Measurements from ENCODE around the gene IL18BP. TPM values are rescaled to one million over a fixed set of nuclear protein-coding genes. Genes with fewer than 3 reads are reported as not detected.
A peak's percentile ranks its signal among the peaks of the same experiment; 100 is the strongest.

The IL18BP gene
- total RNA-seq, 1 donor from 2014 or later = 9.6 TPM

- no peak overlapping the region for H3K4me3 Mint-ChIP-seq (ENCODE audit: unreplicated experiment)
- no peaks in the 10 kb centered on the region for H3K9me3 Mint-ChIP-seq (ENCODE audit: unreplicated experiment)
- peaks cover 20% of the 10 kb centered on the region for H3K36me3 Mint-ChIP-seq (ENCODE audit: unreplicated experiment)
- TF ChIP-seq CTCF (IDR thresholded peaks at IDR 0.05) = no peak
- H3K27ac Mint-ChIP-seq (ENCODE audit: unreplicated experiment) = peak overlapping the region; percentile 73
- DNase-seq (ENCODE audit: extremely low spot score, unreplicated experiment) = no peak
- H3K27me3 Mint-ChIP-seq (ENCODE audit: unreplicated experiment) = no peaks in the 10 kb centered on the region
- H3K4me1 Mint-ChIP-seq (ENCODE audit: unreplicated experiment) = peaks cover 14% of the 10 kb centered on the region
These were observed 35.2 kb upstream of the IL18BP start for GRCh38 chr11:71963468-71963867.

- H3K36me3 Mint-ChIP-seq (ENCODE audit: unreplicated experiment) = peaks cover 21% of the 10 kb centered on the region
- no peaks in the 10 kb centered on the region for H3K27me3 Mint-ChIP-seq (ENCODE audit: unreplicated experiment)
- no peak overlapping the region for H3K27ac Mint-ChIP-seq (ENCODE audit: unreplicated experiment)
- no peak for DNase-seq (ENCODE audit: extremely low spot score, unreplicated experiment)
- TF ChIP-seq CTCF (IDR thresholded peaks at IDR 0.05) = no peak
- H3K4me3 Mint-ChIP-seq (ENCODE audit: unreplicated experiment) = no peak overlapping the region
- H3K4me1 Mint-ChIP-seq (ENCODE audit: unreplicated experiment) = peaks cover 14% of the 10 kb centered on the region
- H3K9me3 Mint-ChIP-seq (ENCODE audit: unreplicated experiment) = no peaks in the 10 kb centered on the region
These were observed 34.1 kb upstream of the IL18BP start for GRCh38 chr11:71964641-71965040.

GRCh38 chr11:71971680-71972079 is 27.0 kb upstream of the IL18BP start:
- Mint-ChIP-seq H3K27me3 (ENCODE audit: unreplicated experiment) (no peaks in the 10 kb centered on the region), H3K27ac (ENCODE audit: unreplicated experiment) (no peak overlapping the region), H3K9me3 (ENCODE audit: unreplicated experiment) (no peaks in the 10 kb centered on the region), H3K4me1 (ENCODE audit: unreplicated experiment) (no peaks in the 10 kb centered on the region), H3K36me3 (ENCODE audit: unreplicated experiment) (peaks cover 22% of the 10 kb centered on the region), H3K4me3 (ENCODE audit: unreplicated experiment) (no peak overlapping the region)
- DNase-seq (ENCODE audit: extremely low spot score, unreplicated experiment) = no peak
- no peak for TF ChIP-seq CTCF (IDR thresholded peaks at IDR 0.05)

- no peak overlapping the region for H3K27ac Mint-ChIP-seq (ENCODE audit: unreplicated experiment)
- H3K9me3 Mint-ChIP-seq (ENCODE audit: unreplicated experiment) = no peaks in the 10 kb centered on the region
- no peaks in the 10 kb centered on the region for H3K4me1 Mint-ChIP-seq (ENCODE audit: unreplicated experiment)
- H3K36me3 Mint-ChIP-seq (ENCODE audit: unreplicated experiment) = peaks cover 17% of the 10 kb centered on the region
- no peak overlapping the region for H3K4me3 Mint-ChIP-seq (ENCODE audit: unreplicated experiment)
- no peaks in the 10 kb centered on the region for H3K27me3 Mint-ChIP-seq (ENCODE audit: unreplicated experiment)
- no peak for DNase-seq (ENCODE audit: extremely low spot score, unreplicated experiment)
- no peak for TF ChIP-seq CTCF (IDR thresholded peaks at IDR 0.05)
These were observed 22.2 kb upstream of the IL18BP start for GRCh38 chr11:71976551-71976950.

- no peaks in the 10 kb centered on the region for H3K4me1 Mint-ChIP-seq (ENCODE audit: unreplicated experiment)
- TF ChIP-seq CTCF (IDR thresholded peaks at IDR 0.05) = no peak
- no peak overlapping the region for H3K4me3 Mint-ChIP-seq (ENCODE audit: unreplicated experiment)
- H3K36me3 Mint-ChIP-seq (ENCODE audit: unreplicated experiment) = peaks cover 12% of the 10 kb centered on the region
- no peak for DNase-seq (ENCODE audit: extremely low spot score, unreplicated experiment)
- no peaks in the 10 kb centered on the region for H3K9me3 Mint-ChIP-seq (ENCODE audit: unreplicated experiment)
- no peak overlapping the region for H3K27ac Mint-ChIP-seq (ENCODE audit: unreplicated experiment)
- H3K27me3 Mint-ChIP-seq (ENCODE audit: unreplicated experiment) = no peaks in the 10 kb centered on the region
These were observed 21.6 kb upstream of the IL18BP start for GRCh38 chr11:71977090-71977489.

All from osteocyte (in vitro differentiated cells).